Measurements from ENCODE around the gene CCDC24. TPM values are rescaled to one million over a fixed set of nuclear protein-coding genes. Genes with fewer than 3 reads are reported as not detected.

The CCDC24 gene
- total and polyA plus RNA-seq, 4 donors: 0.92 to 4.2 (median 2.3) TPM

GRCh38 chr1:44029911-44030604 lies 38.7 kb downstream of the CCDC24 start:
- peak; percentile 91 for DNase-seq (ENCODE audit: low spot score)
- Histone ChIP-seq H3K36me3 (ENCODE audit: control insufficient read depth in 4 of 4, insufficient read depth in 3 of 4, low read depth in 1 of 4, low read length in 3 of 4) (no peaks in the 10 kb centered on the region), H3K27me3 (ENCODE audit: control insufficient read depth in 4 of 4, insufficient read depth in 4 of 4, low read length in 3 of 4) (no peaks in the 10 kb centered on the region), H3K27ac (ENCODE audit: low read depth in 1 of 2, low read length in 2 of 2) (peak overlapping the region; percentile 51 to 72), H3K4me1 (ENCODE audit: control insufficient read depth in 4 of 4, insufficient read depth in 4 of 4, low read length in 3 of 4) (peaks cover 3 to 28% (median 10%) of the 10 kb centered on the region in 4 donors), H3K9ac (ENCODE audit: low read depth in 1 of 2, low read length in 2 of 2) (peak overlapping the region; percentile 8 to 78), H3K9me3 (ENCODE audit: control insufficient read depth in 4 of 4, low read length in 3 of 4) (no peaks in the 10 kb centered on the region), H3K4me3 (ENCODE audit: low read depth in 1 of 3, low read length in 3 of 3) (peak overlapping the region; percentile 68 to 73 (median 72))
- 1% methylated on average over 75 of the region's 75 CpGs for WGBS
- TF ChIP-seq RXRA (IDR thresholded peaks at IDR 0.05) (no peak), SP1 (IDR thresholded peaks at IDR 0.05) (peak; percentile 13)

GRCh38 chr1:44030605-44031251 lies 39.3 kb downstream of the CCDC24 start:
- Histone ChIP-seq H3K27me3 (ENCODE audit: control insufficient read depth in 4 of 4, insufficient read depth in 4 of 4, low read length in 3 of 4) (no peaks in the 10 kb centered on the region), H3K9ac (ENCODE audit: low read depth in 1 of 2, low read length in 2 of 2) (no peak overlapping the region), H3K9me3 (ENCODE audit: control insufficient read depth in 4 of 4, low read length in 3 of 4) (no peaks in the 10 kb centered on the region), H3K4me3 (ENCODE audit: low read depth in 1 of 3, low read length in 3 of 3) (peak overlapping the region; percentile 35 to 73 (median 72)), H3K4me1 (ENCODE audit: control insufficient read depth in 4 of 4, insufficient read depth in 4 of 4, low read length in 3 of 4) (peaks cover 3 to 29% (median 10%) of the 10 kb centered on the region in 4 donors), H3K36me3 (ENCODE audit: control insufficient read depth in 4 of 4, insufficient read depth in 3 of 4, low read depth in 1 of 4, low read length in 3 of 4) (no peaks in the 10 kb centered on the region), H3K27ac (ENCODE audit: low read depth in 1 of 2, low read length in 2 of 2) (peak overlapping the region; percentile 51 to 72)
- peak; percentile 70 for DNase-seq (ENCODE audit: low spot score)
- under 1% methylated on average over 66 of the region's 66 CpGs for WGBS
- TF ChIP-seq FOXA2 (IDR thresholded peaks at IDR 0.05) (no peak), JUND (IDR thresholded peaks at IDR 0.05) (no peak), CTCF (IDR thresholded peaks at IDR 0.05; ENCODE audit: low read depth, low read length, missing input control) (no peak)

- Histone ChIP-seq H3K4me3 (ENCODE audit: low read depth in 1 of 3, low read length in 3 of 3) (peak within 1 kb of the TSS; percentile 35 to 73 (median 72)), H3K27me3 (ENCODE audit: control insufficient read depth in 4 of 4, insufficient read depth in 4 of 4, low read length in 3 of 4) (no peaks in the 10 kb centered on the region), H3K27ac (ENCODE audit: low read depth in 1 of 2, low read length in 2 of 2) (peak within 1 kb of the TSS; percentile 51 to 72), H3K9me3 (ENCODE audit: control insufficient read depth in 4 of 4, low read length in 3 of 4) (no peaks in the 10 kb centered on the region), H3K4me1 (ENCODE audit: control insufficient read depth in 4 of 4, insufficient read depth in 4 of 4, low read length in 3 of 4) (peaks cover 3 to 32% (median 10%) of the 10 kb centered on the region in 4 donors), H3K9ac (ENCODE audit: low read depth in 1 of 2, low read length in 2 of 2) (no peak within 1 kb of the TSS), H3K36me3 (ENCODE audit: control insufficient read depth in 4 of 4, insufficient read depth in 3 of 4, low read depth in 1 of 4, low read length in 3 of 4) (no peaks in the 10 kb centered on the region)
- 20% methylated on average over 40 of the region's 40 CpGs for WGBS
- peak; percentile 69 for DNase-seq (ENCODE audit: low spot score)
- TF ChIP-seq GABPA (IDR thresholded peaks at IDR 0.05 in 1 of 2, conservative IDR thresholded peaks at IDR 0.05 in 1 of 2): no peak
- peak in 1 of 2 donors; percentile 5 for TF ChIP-seq RAD21 (IDR thresholded peaks at IDR 0.05)
Observed at GRCh38 chr1:44031252-44032169, 40.1 kb downstream of the CCDC24 start, which contains the start of gene SLC6A9. SLC6A9 (minus strand) TSS chr1:44031462; CDS start chr1:44024277, 7,185 bp downstream.
